HG03460 (cell line): ENCODE data around the gene MAP6.
A peak's percentile ranks its signal among the peaks of the same experiment; 100 is the strongest.
"Not testable (repeated sequence)": the region's sequence is repeated elsewhere in the genome, so short reads cannot be mapped to it uniquely, and the experiment has no call there.

Source experiments
- ATAC-seq: cut with Tn5 transposase; IDR thresholded peaks from one replicate; pipeline ENCODE4 v1.9.1; 2021; ENCODE audit not compliant: unreplicated experiment

The MAP6 gene

GRCh38 chr11:75668451-75669297 lies at the start of gene MAP6:
MAP6 (minus strand) TSS chr11:75669038; CDS start chr11:75668369, 669 bp downstream.
- no peak for ATAC-seq

DNA sequence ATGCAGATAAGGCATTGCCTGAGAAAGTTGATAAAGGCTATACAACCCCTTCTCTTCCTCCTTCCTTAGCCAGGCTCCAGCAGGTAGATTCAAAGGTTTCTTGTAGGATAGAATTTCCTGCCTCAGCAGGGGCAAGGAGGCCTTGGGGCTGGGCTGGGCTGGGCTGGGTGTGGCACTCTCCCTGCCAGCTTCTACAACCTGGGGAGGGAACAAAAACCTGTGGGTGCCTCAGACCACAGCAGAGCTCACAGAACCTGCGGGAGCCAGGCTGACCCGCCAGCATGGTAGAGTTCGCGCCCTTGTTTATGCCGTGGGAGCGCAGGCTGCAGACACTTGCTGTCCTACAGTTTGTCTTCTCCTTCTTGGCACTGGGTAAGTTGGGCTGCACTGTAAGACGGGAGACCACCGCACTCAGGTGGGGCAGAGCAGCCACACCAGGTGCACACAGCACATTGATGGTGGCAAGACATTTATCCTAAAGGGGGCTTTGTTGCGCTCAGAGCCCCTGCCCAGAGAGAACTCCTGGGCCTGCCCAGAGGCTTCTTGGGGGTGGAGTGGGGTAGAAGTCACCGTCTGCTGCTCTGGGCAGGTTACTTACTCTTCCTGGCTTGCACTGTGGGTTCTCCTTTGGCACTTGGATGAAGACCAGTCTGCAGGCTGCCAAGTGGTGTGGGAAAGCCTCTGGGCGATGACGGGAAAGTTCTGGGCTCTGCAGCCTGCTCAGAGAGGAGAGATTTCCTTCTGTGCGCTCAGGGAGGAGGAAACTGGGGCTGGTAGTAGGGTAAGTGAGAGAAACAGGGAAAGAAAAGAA lies 49.0 kb upstream of the MAP6 start, which contains the start of gene MOGAT2:
Gene MOGAT2, plus strand, starts transcription at position 231 of the 811 bp plus-strand sequence. Its CDS starts 51 bp downstream, at position 282.
- ATAC-seq, result no peak

GRCh38 chr11:75716659-75717058 lies 47.8 kb upstream of the MAP6 start:
- ATAC-seq, result no peak

GRCh38 chr11:75715688-75716087 lies 46.9 kb upstream of the MAP6 start:
- no peak for ATAC-seq

DNA sequence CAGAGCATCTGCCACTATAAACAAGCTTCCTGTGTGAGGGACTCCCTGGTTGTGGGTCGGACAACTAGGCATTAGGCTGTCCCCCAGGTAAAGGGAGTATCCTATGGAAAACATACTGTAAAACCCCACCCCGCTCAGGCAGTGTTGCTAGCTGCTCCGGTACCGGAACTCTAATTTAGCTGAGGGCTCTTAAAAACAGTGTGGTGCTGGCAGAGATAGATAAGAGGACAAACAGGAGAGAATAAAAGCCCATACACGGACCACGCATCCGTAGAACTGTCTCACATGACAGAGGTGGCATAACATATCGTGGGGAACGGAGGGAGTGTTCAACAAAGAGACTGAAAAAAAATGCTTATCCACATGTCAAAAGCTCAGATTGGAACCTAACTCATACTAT lies 45.4 kb upstream of the MAP6 start:
- no peak for ATAC-seq

DNA sequence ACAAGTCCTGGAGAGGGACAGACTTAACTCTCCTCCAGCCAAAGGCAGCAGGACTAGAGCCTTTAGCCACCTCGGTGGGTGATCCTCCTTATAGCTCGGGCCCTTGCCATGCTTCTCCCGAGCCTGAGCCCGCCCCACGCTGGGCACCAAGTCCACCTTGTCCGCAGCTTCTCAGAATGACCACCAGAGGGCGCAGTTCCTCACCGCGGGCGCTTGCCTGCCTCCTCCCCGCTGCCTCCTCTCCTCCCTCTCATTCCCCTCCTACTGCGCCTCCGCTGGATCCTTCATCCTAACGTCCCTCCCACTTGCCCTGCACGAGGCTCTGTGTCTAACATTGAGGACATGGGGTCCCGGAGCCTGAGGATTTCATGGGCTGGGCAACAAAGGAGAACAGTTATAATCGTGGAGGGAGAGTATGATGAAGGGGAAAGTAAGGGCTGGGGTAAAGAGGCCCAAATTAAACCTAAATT lies 37.5 kb upstream of the MAP6 start:
- no peak for ATAC-seq

- ATAC-seq, result no peak
Measured at GRCh38 chr11:75705541-75705940, 36.7 kb upstream of the MAP6 start.

- ATAC-seq, result no peak
Measured at GRCh38 chr11:75703695-75704237, 34.9 kb upstream of the MAP6 start.

DNA sequence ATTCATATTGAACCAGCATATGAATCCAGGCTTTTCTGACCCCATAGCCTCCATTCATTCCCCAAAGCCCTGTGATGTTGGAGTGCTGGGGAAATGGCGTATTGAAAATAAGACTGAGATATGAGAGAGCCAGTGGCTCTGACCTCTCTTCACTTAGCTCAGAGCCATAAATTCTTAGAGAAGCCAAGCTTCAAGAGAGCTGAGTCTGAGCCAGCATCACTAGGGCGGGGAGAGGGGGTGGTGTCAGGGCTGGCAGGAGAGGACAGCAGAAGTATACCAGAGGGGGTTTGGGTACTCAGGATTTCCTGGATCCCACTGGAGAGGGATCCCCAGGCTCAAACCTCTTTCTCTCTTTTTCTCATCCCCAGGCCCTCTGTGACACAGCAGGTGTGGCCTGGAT lies 32.1 kb upstream of the MAP6 start:
- ATAC-seq, result no peak

DNA sequence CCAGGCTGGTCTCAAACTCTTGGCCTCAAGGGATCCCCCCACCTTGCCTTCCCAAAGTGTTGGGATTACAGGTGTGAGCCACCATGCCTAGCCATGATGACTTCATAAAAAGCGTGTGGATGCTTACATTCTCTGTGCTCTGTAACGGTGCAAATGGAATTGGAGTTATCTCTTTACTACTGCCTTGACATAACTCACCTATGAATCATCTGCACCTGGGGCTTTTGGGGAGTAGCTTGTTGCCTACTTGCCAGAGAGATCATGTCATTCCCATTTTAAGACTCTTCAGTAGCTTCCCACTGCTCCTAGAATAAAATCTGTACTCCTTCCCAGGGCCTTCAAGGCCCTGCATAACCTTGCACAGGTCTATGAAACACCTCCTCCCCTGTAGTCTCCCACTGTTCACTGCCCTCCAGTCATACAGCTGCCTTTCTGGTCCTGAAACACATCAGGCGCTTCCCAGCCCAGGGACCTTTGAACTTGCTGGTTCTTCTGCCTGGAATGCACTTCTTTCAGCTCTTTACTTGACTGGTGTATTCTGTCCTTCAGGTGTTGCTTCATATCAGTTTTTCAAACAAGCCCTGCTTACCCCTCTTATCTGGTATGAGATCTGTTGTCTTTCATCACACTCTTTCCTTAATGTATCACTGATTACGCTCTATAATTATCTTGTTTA lies 29.2 kb upstream of the MAP6 start:
- ATAC-seq, result no peak

- ATAC-seq, result no peak
Measured at GRCh38 chr11:75691804-75692203, 23.0 kb upstream of the MAP6 start.

GRCh38 chr11:75689863-75690609 lies 21.2 kb upstream of the MAP6 start:
- peak; percentile 48 for ATAC-seq

- not testable (repeated sequence) for ATAC-seq
Measured at GRCh38 chr11:75683856-75684255, 15.0 kb upstream of the MAP6 start.

DNA sequence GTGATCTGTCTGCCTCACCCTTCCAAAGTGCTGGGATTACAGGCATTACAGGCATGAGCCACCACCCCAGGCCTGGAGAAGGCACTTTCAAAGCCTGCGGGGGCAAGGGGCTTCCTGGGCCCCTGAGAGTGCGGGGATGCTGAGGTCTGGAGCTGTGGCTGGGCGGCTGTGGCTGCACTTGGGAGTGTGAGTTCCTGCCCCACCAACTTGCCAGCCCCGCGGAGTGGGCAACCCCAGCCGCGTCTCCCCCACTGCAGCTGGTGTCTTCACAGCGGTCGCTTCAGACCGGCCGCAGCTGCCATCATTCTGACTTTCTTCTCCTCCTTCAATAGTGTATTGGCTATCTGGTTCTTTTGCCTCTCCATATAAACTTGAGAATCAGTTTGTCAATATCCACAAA lies 10.7 kb upstream of the MAP6 start:
- ATAC-seq, result no peak

GRCh38 chr11:75678620-75679259 lies 9.9 kb upstream of the MAP6 start:
- no peak for ATAC-seq

- no peak for ATAC-seq
Measured at GRCh38 chr11:75677909-75678308, 9.1 kb upstream of the MAP6 start.

DNA sequence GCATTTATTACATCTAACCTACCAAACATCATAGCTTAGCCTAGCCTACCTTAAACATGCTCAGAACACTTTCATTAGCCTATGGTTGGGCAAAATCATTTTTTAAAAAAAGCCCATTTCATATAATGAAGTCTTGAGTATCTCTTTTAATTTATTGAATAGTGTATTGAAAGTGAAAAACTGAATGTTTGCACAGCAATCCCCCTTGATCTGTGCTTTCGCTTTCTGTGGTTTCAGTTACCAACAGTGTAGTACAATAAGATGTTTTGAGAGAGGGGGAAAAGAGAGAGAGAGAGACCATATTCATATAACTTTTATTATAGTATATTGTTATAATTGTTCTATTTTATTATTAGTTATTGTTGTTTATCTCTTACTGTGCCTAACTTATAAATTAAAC lies 8.4 kb upstream of the MAP6 start:
- ATAC-seq, result no peak

- ATAC-seq, result no peak
Measured at GRCh38 chr11:75673977-75674582, 5.2 kb upstream of the MAP6 start.

- ATAC-seq, result no peak
Measured at GRCh38 chr11:75667831-75668450, 897 bp downstream of the MAP6 start.
